ENCODE results near the gene OR2A14. TPM values are rescaled to one million over a fixed set of nuclear protein-coding genes. Genes with fewer than 3 reads are reported as not detected.

The OR2A14 gene
- polyA plus RNA-seq, 1 donor (not counting 4 experiments of a cell fraction or from before 2014, with no cell fraction given), result not detected

- H3K9me1 ChIP-seq (ENCODE audit: control insufficient read depth, extremely low read depth, insufficient read depth, low read length), result no peaks in the 10 kb centered on the region
- DNase-seq (ENCODE audit: low read depth, low spot score), result no peak
- H3K9me3 ChIP-seq (ENCODE audit: control insufficient read depth, low read depth, low read length), result no peaks in the 10 kb centered on the region
- H3K4me2 ChIP-seq (ENCODE audit: control insufficient read depth, extremely low read depth, insufficient read depth, low read depth, low read length), result no peak within 1 kb of the TSS
- H3K36me3 ChIP-seq (ENCODE audit: control insufficient read depth in 2 of 2, extremely low read depth in 1 of 2, insufficient read depth in 2 of 2, low read length in 2 of 2), result no peaks in the 10 kb centered on the region
- no peaks in the 10 kb centered on the region for H4K20me1 ChIP-seq (ENCODE audit: control insufficient read depth, extremely low read depth, insufficient read depth, low read length)
- no peak within 1 kb of the TSS for H3K4me3 ChIP-seq (ENCODE audit: control insufficient read depth in 2 of 3, extremely low read depth in 1 of 3, insufficient read depth in 2 of 3, low read depth in 1 of 3, low read length in 3 of 3)
- no peak for TF ChIP-seq EZH2 (IDR thresholded peaks at IDR 0.05; ENCODE audit: low read length)
- TF ChIP-seq, protein P1, sequence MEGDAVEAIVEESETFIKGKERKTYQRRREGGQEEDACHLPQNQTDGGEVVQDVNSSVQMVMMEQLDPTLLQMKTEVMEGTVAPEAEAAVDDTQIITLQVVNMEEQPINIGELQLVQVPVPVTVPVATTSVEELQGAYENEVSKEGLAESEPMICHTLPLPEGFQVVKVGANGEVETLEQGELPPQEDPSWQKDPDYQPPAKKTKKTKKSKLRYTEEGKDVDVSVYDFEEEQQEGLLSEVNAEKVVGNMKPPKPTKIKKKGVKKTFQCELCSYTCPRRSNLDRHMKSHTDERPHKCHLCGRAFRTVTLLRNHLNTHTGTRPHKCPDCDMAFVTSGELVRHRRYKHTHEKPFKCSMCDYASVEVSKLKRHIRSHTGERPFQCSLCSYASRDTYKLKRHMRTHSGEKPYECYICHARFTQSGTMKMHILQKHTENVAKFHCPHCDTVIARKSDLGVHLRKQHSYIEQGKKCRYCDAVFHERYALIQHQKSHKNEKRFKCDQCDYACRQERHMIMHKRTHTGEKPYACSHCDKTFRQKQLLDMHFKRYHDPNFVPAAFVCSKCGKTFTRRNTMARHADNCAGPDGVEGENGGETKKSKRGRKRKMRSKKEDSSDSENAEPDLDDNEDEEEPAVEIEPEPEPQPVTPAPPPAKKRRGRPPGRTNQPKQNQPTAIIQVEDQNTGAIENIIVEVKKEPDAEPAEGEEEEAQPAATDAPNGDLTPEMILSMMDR (optimal IDR thresholded peaks at IDR 0.05 in 1 of 3, IDR thresholded peaks at IDR 0.05 in 1 of 3, conservative IDR thresholded peaks at IDR 0.05 in 1 of 3; ENCODE audit: extremely low read depth in 1 of 3, insufficient read depth in 2 of 3, low read length in 3 of 3), result no peak
- H2AFZ ChIP-seq (ENCODE audit: control insufficient read depth, low read length), result no peak within 1 kb of the TSS
- H3K9ac ChIP-seq (ENCODE audit: control insufficient read depth, extremely low read depth, insufficient read depth, low read length), result no peak within 1 kb of the TSS
- no peaks in the 10 kb centered on the region for H3K4me1 ChIP-seq (ENCODE audit: control insufficient read depth, extremely low read depth, insufficient read depth, low read length)
- H3K27ac ChIP-seq (ENCODE audit: control insufficient read depth, insufficient read depth, low read length), result no peak within 1 kb of the TSS
- no peaks in the 10 kb centered on the region for H3K79me2 ChIP-seq (ENCODE audit: control insufficient read depth, insufficient read depth, low read length)
- FAIRE-seq, result no peak
- dilution Hi-C loops (cut with MboI; ENCODE audit: extremely low pct_ligation_motif_present, low sequenced_read_pairs), result no loop called here
- H3K27me3 ChIP-seq (ENCODE audit: control insufficient read depth, extremely low read depth, insufficient read depth, low read length), result no peaks in the 10 kb centered on the region
These were observed 13.7 kb upstream of the OR2A14 start, which contains the start of gene OR2A2 for GRCh38 chr7:144109283-144109682. Gene OR2A2 (plus strand): TSS chr7:144109583. CDS start chr7:144109583, 0 bp downstream.

- H3K27me3 ChIP-seq (ENCODE audit: control insufficient read depth, extremely low read depth, insufficient read depth, low read length), result no peaks in the 10 kb centered on the region
- no peak for FAIRE-seq
These were observed 12.7 kb upstream of the OR2A14 start for GRCh38 chr7:144110272-144110671.

More at GRCh38 chr7:144110272-144110671, 12.7 kb upstream of the OR2A14 start:
- Histone ChIP-seq H2AFZ (ENCODE audit: control insufficient read depth, low read length) (no peak overlapping the region), H3K9ac (ENCODE audit: control insufficient read depth, extremely low read depth, insufficient read depth, low read length) (no peak overlapping the region), H3K4me1 (ENCODE audit: control insufficient read depth, extremely low read depth, insufficient read depth, low read length) (no peaks in the 10 kb centered on the region), H4K20me1 (ENCODE audit: control insufficient read depth, extremely low read depth, insufficient read depth, low read length) (no peaks in the 10 kb centered on the region), H3K27ac (ENCODE audit: control insufficient read depth, insufficient read depth, low read length) (no peak overlapping the region), H3K36me3 (ENCODE audit: control insufficient read depth in 2 of 2, extremely low read depth in 1 of 2, insufficient read depth in 2 of 2, low read length in 2 of 2) (no peaks in the 10 kb centered on the region), H3K79me2 (ENCODE audit: control insufficient read depth, insufficient read depth, low read length) (no peaks in the 10 kb centered on the region), H3K4me3 (ENCODE audit: control insufficient read depth in 2 of 3, extremely low read depth in 1 of 3, insufficient read depth in 2 of 3, low read depth in 1 of 3, low read length in 3 of 3) (no peak overlapping the region), H3K4me2 (ENCODE audit: control insufficient read depth, extremely low read depth, insufficient read depth, low read depth, low read length) (no peak overlapping the region), H3K9me1 (ENCODE audit: control insufficient read depth, extremely low read depth, insufficient read depth, low read length) (no peaks in the 10 kb centered on the region), H3K9me3 (ENCODE audit: control insufficient read depth, low read depth, low read length) (no peaks in the 10 kb centered on the region)
- no peak for DNase-seq (ENCODE audit: low read depth, low spot score)
- TF ChIP-seq EZH2 (IDR thresholded peaks at IDR 0.05; ENCODE audit: low read length), result no peak
- TF ChIP-seq, protein P1 (optimal IDR thresholded peaks at IDR 0.05 in 1 of 3, IDR thresholded peaks at IDR 0.05 in 1 of 3, conservative IDR thresholded peaks at IDR 0.05 in 1 of 3; ENCODE audit: extremely low read depth in 1 of 3, insufficient read depth in 2 of 3, low read length in 3 of 3), result no peak
- dilution Hi-C loops (cut with MboI; ENCODE audit: extremely low pct_ligation_motif_present, low sequenced_read_pairs), result no loop called here

Measured in keratinocyte (primary cell).